MM.1S (cell line): ENCODE measurements around the gene UNC5CL.

Experiments used
- DNase-seq: peaks from one replicate; pipeline ENCODE4 v3.0.0-alpha.2; 2015
- H2AFZ ChIP-seq: fragments of 300-600 bp; sonication (generic); 2 replicates; pipeline ENCODE4 v1.6.0; 2016; ENCODE audit warnings: antibody characterized with exemption, low read length
- H3F3A ChIP-seq: fragments of 300-600 bp; sonication (generic); 2 replicates; pipeline ENCODE4 v1.6.1; 2016; ENCODE audit warnings: mild to moderate bottlenecking, antibody characterized with exemption, low read length, moderate library complexity, mixed read lengths; ENCODE audit not compliant: insufficient read depth
- H3K27ac ChIP-seq: fragments of 300-600 bp; sonication (generic); 2 replicates; pipeline ENCODE4 v1.5.1; 2016; ENCODE audit warnings: mild to moderate bottlenecking, low read length
- H3K27me3 ChIP-seq: fragments of 300-600 bp; sonication (generic); replicated peaks from 2 replicates; pipeline ENCODE4 v1.6.0; 2016; ENCODE audit warnings: low read length; ENCODE audit not compliant: insufficient read depth
- H3K36me3 ChIP-seq: fragments of 300-600 bp; sonication (generic); replicated peaks from 2 replicates; pipeline ENCODE4 v1.6.1; 2016; ENCODE audit warnings: mild to moderate bottlenecking, low read length, mixed read lengths; ENCODE audit not compliant: insufficient read depth
- H3K4me1 ChIP-seq: fragments of 300-600 bp; sonication (generic); 2 replicates; pipeline ENCODE4 v1.6.1; 2016; ENCODE audit warnings: low read length, mixed read lengths
- H3K4me2 ChIP-seq: fragments of 300-600 bp; sonication (generic); 2 replicates; pipeline ENCODE4 v1.6.0; 2016; ENCODE audit warnings: low read depth, low read length
- H3K4me3 ChIP-seq: fragments of 300-600 bp; sonication (generic); 2 replicates; pipeline ENCODE4 v1.5.1; 2016; ENCODE audit warnings: low read length, mixed read lengths
- H3K79me2 ChIP-seq: fragments of 300-600 bp; sonication (generic); 2 replicates; pipeline ENCODE4 v1.6.1; 2016; ENCODE audit warnings: mixed run types, low read length, mixed read lengths
- H3K9ac ChIP-seq: fragments of 300-600 bp; sonication (generic); 2 replicates; pipeline ENCODE4 v1.6.1; 2016; ENCODE audit warnings: low read length, mixed read lengths
- H3K9me2 ChIP-seq: fragments of 300-600 bp; sonication (generic); replicated peaks from 2 replicates; pipeline ENCODE4 v1.6.1; 2016; ENCODE audit warnings: mild to moderate bottlenecking, low read length, mixed read lengths; ENCODE audit not compliant: insufficient read depth
- H3K9me3 ChIP-seq: fragments of 300-600 bp; sonication (generic); replicated peaks from 2 replicates; pipeline ENCODE4 v1.6.1; 2016; ENCODE audit warnings: mild to moderate bottlenecking, low read length, mixed read lengths; ENCODE audit not compliant: insufficient read depth
- H4K20me1 ChIP-seq: fragments of 300-600 bp; sonication (generic); 2 replicates; pipeline ENCODE4 v1.6.1; 2016; ENCODE audit warnings: mild to moderate bottlenecking, low read length, moderate library complexity, mixed read lengths; ENCODE audit not compliant: insufficient read depth
- CTCF ChIP-seq: fragments of 300-600 bp; sonication (generic); IDR thresholded peaks from 2 replicates; pipeline ENCODE4 v1.5.1; 2016; ENCODE audit warnings: antibody characterized with exemption, low read length, mixed read lengths
- EZH2 ChIP-seq: fragments of 300-600 bp; sonication (generic); optimal IDR thresholded peaks from 2 replicates; pipeline ENCODE3; 2017; ENCODE audit warnings: low read depth, mild to moderate bottlenecking, antibody characterized with exemption, low read length, mixed read lengths
- EZH2phosphoT487 ChIP-seq: fragments of 300-600 bp; sonication (generic); IDR thresholded peaks from 2 replicates; pipeline ENCODE4 v1.6.1; 2018; ENCODE audit warnings: antibody characterized with exemption, low read length

UNC5CL gene

GRCh38 chr6:41065550-41066026 is 26.6 kb upstream of the UNC5CL start:
- Histone ChIP-seq H4K20me1 (no peaks in the 10 kb centered on the region), H3K4me1 (peaks cover 14% of the 10 kb centered on the region), H3K4me2 (peak overlapping the region; percentile 15; the same call in 1 of the 2 replicates), H2AFZ (no peak overlapping the region), H3K4me3 (no peak overlapping the region), H3K79me2 (peaks cover 1% of the 10 kb centered on the region; the same call in 1 of the 2 replicates), H3F3A (no peaks in the 10 kb centered on the region), H3K27ac (no peak overlapping the region), H3K9me2 (no peaks in the 10 kb centered on the region), H3K9me3 (no peaks in the 10 kb centered on the region), H3K27me3 (no peaks in the 10 kb centered on the region), H3K9ac (no peak overlapping the region; the same call in 1 of the 2 replicates), H3K36me3 (no peaks in the 10 kb centered on the region)
- TF ChIP-seq EZH2phosphoT487: no peak
- no peak for TF ChIP-seq CTCF
- no peak for TF ChIP-seq EZH2
- DNase-seq: no peak

GRCh38 chr6:41064841-41065240 is 25.8 kb upstream of the UNC5CL start:
- H3K27ac ChIP-seq: no peak overlapping the region
- no peak overlapping the region for H2AFZ ChIP-seq
- no peaks in the 10 kb centered on the region for H3K79me2 ChIP-seq
- TF ChIP-seq CTCF (no peak), EZH2phosphoT487 (no peak), EZH2 (no peak)
- H3K4me1 ChIP-seq: peaks cover 14% of the 10 kb centered on the region
- H3K4me2 ChIP-seq: peak overlapping the region; percentile 15; the same call in 1 of the 2 replicates
- H3K9ac ChIP-seq: no peak overlapping the region
- DNase-seq: no peak
- H3K27me3 ChIP-seq: no peaks in the 10 kb centered on the region
- no peaks in the 10 kb centered on the region for H3K9me3 ChIP-seq
- no peaks in the 10 kb centered on the region for H4K20me1 ChIP-seq
- H3F3A ChIP-seq: no peaks in the 10 kb centered on the region
- no peak overlapping the region for H3K4me3 ChIP-seq
- H3K9me2 ChIP-seq: no peaks in the 10 kb centered on the region
- no peaks in the 10 kb centered on the region for H3K36me3 ChIP-seq

GRCh38 chr6:41063884-41064285 is 24.9 kb upstream of the UNC5CL start:
- no peak for DNase-seq
- Histone ChIP-seq H3K9ac (no peak overlapping the region), H3K9me2 (no peaks in the 10 kb centered on the region), H2AFZ (no peak overlapping the region), H3F3A (no peaks in the 10 kb centered on the region), H3K4me3 (no peak overlapping the region), H3K9me3 (no peaks in the 10 kb centered on the region), H3K27me3 (no peaks in the 10 kb centered on the region), H3K36me3 (no peaks in the 10 kb centered on the region), H3K4me1 (peaks cover 14% of the 10 kb centered on the region), H3K79me2 (no peaks in the 10 kb centered on the region), H3K4me2 (no peak overlapping the region), H4K20me1 (no peaks in the 10 kb centered on the region), H3K27ac (no peak overlapping the region)
- TF ChIP-seq CTCF: no peak
- TF ChIP-seq EZH2: no peak
- TF ChIP-seq EZH2phosphoT487: no peak
